C4-2B (cell line): ENCODE results near the gene CD81.
"Not testable (repeated sequence)": the region's sequence is repeated elsewhere in the genome, so short reads cannot be mapped to it uniquely, and the experiment has no call there.

Experiments used
- ZFX ChIP-seq: fragments of 450-650 bp; IDR thresholded peaks from 2 replicates; pipeline ENCODE4 v1.6.1; 2017
- TF ChIP-seq, protein P1 (sequence below): fragments of 450-650 bp; conservative IDR thresholded peaks from 2 replicates; pipeline ENCODE4 v1.5.1; 2017; ENCODE audit warnings: mild to moderate bottlenecking

DNA sequence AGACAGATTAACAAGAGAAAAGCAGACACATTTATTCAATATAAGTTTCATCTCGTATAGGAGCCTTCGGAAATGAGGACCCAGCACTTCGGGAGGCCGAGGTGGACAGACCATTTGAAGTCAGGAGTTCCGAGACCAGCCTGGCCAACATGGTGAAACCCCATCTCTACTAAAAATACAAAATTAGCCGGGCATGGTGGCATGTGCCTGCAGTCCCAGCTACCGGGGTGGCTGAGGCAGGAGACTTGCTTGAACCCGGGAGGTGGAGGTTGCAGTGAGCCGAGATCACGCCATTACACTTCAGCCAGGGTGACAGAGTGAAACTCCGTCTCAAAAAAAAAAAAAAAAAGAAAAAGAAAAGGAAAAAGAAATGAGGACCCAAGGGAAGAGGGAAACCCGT is 12.7 kb upstream of the CD81 start:
- TF ChIP-seq, protein P1, sequence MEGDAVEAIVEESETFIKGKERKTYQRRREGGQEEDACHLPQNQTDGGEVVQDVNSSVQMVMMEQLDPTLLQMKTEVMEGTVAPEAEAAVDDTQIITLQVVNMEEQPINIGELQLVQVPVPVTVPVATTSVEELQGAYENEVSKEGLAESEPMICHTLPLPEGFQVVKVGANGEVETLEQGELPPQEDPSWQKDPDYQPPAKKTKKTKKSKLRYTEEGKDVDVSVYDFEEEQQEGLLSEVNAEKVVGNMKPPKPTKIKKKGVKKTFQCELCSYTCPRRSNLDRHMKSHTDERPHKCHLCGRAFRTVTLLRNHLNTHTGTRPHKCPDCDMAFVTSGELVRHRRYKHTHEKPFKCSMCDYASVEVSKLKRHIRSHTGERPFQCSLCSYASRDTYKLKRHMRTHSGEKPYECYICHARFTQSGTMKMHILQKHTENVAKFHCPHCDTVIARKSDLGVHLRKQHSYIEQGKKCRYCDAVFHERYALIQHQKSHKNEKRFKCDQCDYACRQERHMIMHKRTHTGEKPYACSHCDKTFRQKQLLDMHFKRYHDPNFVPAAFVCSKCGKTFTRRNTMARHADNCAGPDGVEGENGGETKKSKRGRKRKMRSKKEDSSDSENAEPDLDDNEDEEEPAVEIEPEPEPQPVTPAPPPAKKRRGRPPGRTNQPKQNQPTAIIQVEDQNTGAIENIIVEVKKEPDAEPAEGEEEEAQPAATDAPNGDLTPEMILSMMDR = not testable (repeated sequence)
- TF ChIP-seq ZFX = not testable (repeated sequence)
